HepG2 (cell line): ENCODE data around the gene GUCY1A1. TPM values are rescaled to one million over a fixed set of nuclear protein-coding genes. Genes with fewer than 3 reads are reported as not detected.

Experiments
- ATAC-seq: fragments of 200-7000 bp; cut with Tn5 transposase; 3 replicates; pipeline ENCODE4 v1.9.1; 2020; ENCODE audit warnings: mild to moderate bottlenecking, moderate library complexity
- BruUV-seq: library from RNA; stranded (reverse); fragments of 400-500 nt; replicated peaks from 2 replicates; lab custom pipeline; 2021; lab: Mats Ljungman, UMichigan
- CTCF ChIA-PET: fragments of 300-600 bp; formaldehyde crosslinking; extraction: SDS; loops from one replicate; lab custom pipeline; 2021; ENCODE audit warnings: low total read pairs, inconsistent platforms, low intra/inter-chr PET ratio; lab: Yijun Ruan, JAX
- POLR2A ChIA-PET: fragments of 350-600 bp; sonication (Branson Sonifier 250); formaldehyde crosslinking; loops from one replicate; lab custom pipeline; 2020; ENCODE audit warnings: antibody characterized with exemption, inconsistent platforms; lab: Yijun Ruan, JAX
- DNase-seq: peaks from one replicate; pipeline ENCODE4 v3.0.0-alpha.2; 2015; ENCODE audit warnings: low spot score
- FAIRE-seq: peaks from 3 replicates; lab custom pipeline; 2011; peaks lifted over from hg19 to GRCh38; lab: Jason Lieb, UNC
- H2AFZ ChIP-seq: one replicate; pipeline ENCODE4 v1.6.1; 2011; ENCODE audit warnings: low read length, inconsistent platforms
- H3K27ac ChIP-seq: fragments of 300-600 bp; 3 replicates; pipeline ENCODE4 v1.8.0; 2011; ENCODE audit warnings: mixed run types, mild to moderate bottlenecking, mixed read lengths, low read length, inconsistent platforms; ENCODE audit not compliant: insufficient read depth; ENCODE audit errors: extremely low read length
- H3K27me3 ChIP-seq, 2 experiments: fragments of 200-600 bp in 1 of 2; 2 replicates in 1 of 2; 3 replicates in 1 of 2; pipeline versions ENCODE4 v1.6.0 to v1.8.0; 2011; ENCODE audit warnings: low read length in 2 of 2, mild to moderate bottlenecking in 2 of 2, moderate library complexity in 2 of 2, inconsistent platforms in 1 of 2; ENCODE audit not compliant: insufficient read depth in 2 of 2, control insufficient read depth in 1 of 2
- H3K36me3 ChIP-seq, 2 experiments: fragments of 200-600 bp in 1 of 2; replicated peaks in 1 of 2; 2 replicates in 1 of 2; 3 replicates in 1 of 2; pipeline versions ENCODE4 v1.5.1 to v1.8.0; 2011; ENCODE audit warnings: low read length in 2 of 2, inconsistent platforms in 1 of 2; ENCODE audit not compliant: insufficient read depth in 2 of 2, control insufficient read depth in 1 of 2
- H3K4me1 ChIP-seq: 2 replicates; pipeline ENCODE4 v1.5.1; 2012; ENCODE audit warnings: low read length, inconsistent platforms; ENCODE audit not compliant: insufficient read depth
- H3K4me2 ChIP-seq: 2 replicates; pipeline ENCODE4 v1.6.0; 2011; ENCODE audit warnings: low read depth, low read length, inconsistent platforms
- H3K4me3 ChIP-seq, 3 experiments: fragments of 200-600 bp in 1 of 3; sonication (generic), shearing (Covaris generic) in 1 of 3; replicated peaks in 1 of 3; 2 replicates each; pipeline ENCODE4 v1.5.1; 2011 to 2016; ENCODE audit warnings: low read length in 3 of 3, inconsistent platforms in 2 of 3, low read depth in 2 of 3, mild to moderate bottlenecking in 2 of 3, control low read depth in 1 of 3, mixed read lengths in 1 of 3; ENCODE audit not compliant: insufficient read depth in 1 of 3
- H3K79me2 ChIP-seq: one replicate; pipeline ENCODE4 v1.6.1; 2011; ENCODE audit warnings: low read length, inconsistent platforms; ENCODE audit not compliant: insufficient read depth
- H3K9ac ChIP-seq: 2 replicates; pipeline ENCODE4 v1.6.0; 2011; ENCODE audit warnings: mild to moderate bottlenecking, low read depth, low read length, inconsistent platforms; ENCODE audit not compliant: insufficient read depth
- H3K9me3 ChIP-seq: 2 replicates; pipeline ENCODE4 v1.5.1; 2012; ENCODE audit warnings: mild to moderate bottlenecking, low read length
- H4K20me1 ChIP-seq: 2 replicates; pipeline ENCODE4 v1.6.0; 2011; ENCODE audit warnings: inconsistent platforms, mild to moderate bottlenecking, low read length, moderate library complexity; ENCODE audit not compliant: insufficient read depth
- ATAD3A ChIP-seq: sonication (generic); formaldehyde crosslinking; IDR thresholded peaks from 2 replicates; pipeline ENCODE4 v1.4.0; 2020; ENCODE audit warnings: missing genetic modification reagents
- DMAP1 ChIP-seq: IDR thresholded peaks from 2 replicates; pipeline ENCODE4 v1.6.1; 2016
- GZF1 ChIP-seq: sonication (generic); formaldehyde crosslinking; IDR thresholded peaks from 2 replicates; pipeline ENCODE4 v1.5.1; 2020; ENCODE audit warnings: mild to moderate bottlenecking, missing genetic modification reagents
- HOXA3 ChIP-seq: sonication (generic); formaldehyde crosslinking; IDR thresholded peaks from 2 replicates; pipeline ENCODE4 v1.5.0; 2020; ENCODE audit warnings: missing genetic modification reagents
- NFKBIZ ChIP-seq: IDR thresholded peaks from 2 replicates; pipeline ENCODE4 v1.6.1; 2018; ENCODE audit warnings: missing genetic modification reagents, missing compliant biosample characterization
- RARA ChIP-seq: IDR thresholded peaks from 2 replicates; pipeline ENCODE4 v1.6.1; 2016; ENCODE audit warnings: missing genetic modification reagents, missing compliant biosample characterization
- YY1 ChIP-seq: IDR thresholded peaks from 2 replicates; pipeline ENCODE4 v1.6.1; 2011; ENCODE audit warnings: low read length, low read depth, moderate library complexity, mild to moderate bottlenecking; ENCODE audit not compliant: insufficient read depth, insufficient replicate concordance
- ZBTB1 ChIP-seq: sonication (generic); formaldehyde crosslinking; IDR thresholded peaks from 2 replicates; pipeline ENCODE4 v1.4.0; 2020; ENCODE audit warnings: missing genetic modification reagents, borderline replicate concordance
- ZNF546 ChIP-seq: sonication (generic); formaldehyde crosslinking; conservative IDR thresholded peaks from 2 replicates; pipeline ENCODE4 v1.8.1; 2023; ENCODE audit warnings: mild to moderate bottlenecking, missing genetic modification reagents
- ZNF563 ChIP-seq: sonication (generic); formaldehyde crosslinking; IDR thresholded peaks from 2 replicates; pipeline ENCODE4 v1.8.0; 2022; ENCODE audit warnings: mild to moderate bottlenecking, moderate library complexity, missing genetic modification reagents
- ZSCAN29 ChIP-seq: sonication (generic); formaldehyde crosslinking; conservative IDR thresholded peaks from 2 replicates; pipeline ENCODE4 v1.4.0; 2020; ENCODE audit warnings: mild to moderate bottlenecking, missing genetic modification reagents
- WGBS: methylation state at CpG from one replicate; pipeline ENCODE4 v1.1.6; 2017; ENCODE audit warnings: low lambda C conversion rate; 5-methylcytosine and 5-hydroxymethylcytosine counted together
- in situ Hi-C: cut with HindIII; loops from 2 replicates; pipeline ENCODE4 v1.10.0; 2017; ENCODE audit warnings: low pct_unique_long_range_greater_than_20kb; ENCODE audit not compliant: extremely low pct_ligation_motif_present
- intact Hi-C: fragments of 100-400 bp; cut with micrococcal nuclease; formaldehyde crosslinking; loops from one replicate; pipeline ENCODE4 v1.10.0; 2022; ENCODE audit not compliant: unreplicated experiment
- polyA plus RNA-seq, 8 experiments: library from polyadenylated mRNA; depleted of rRNA in 3 of 8; stranded (reverse) in 7 of 8; unstranded in 1 of 8; fragments of >200 nt; fragmentation: Illumina TruSeq in 4 of 8; extraction: Trizol in 4 of 8; gene quantifications; 2 replicates each; pipeline versions ENCODE4 v1.2.1 to v1.2.3, GENCODE V29; 2011 to 2016; ENCODE audit warnings: low read depth in 4 of 8, missing spikeins in 1 of 8, mixed read lengths in 1 of 8; ENCODE audit not compliant: insufficient read depth in 1 of 8
- total RNA-seq, 5 experiments: library from RNA; depleted of rRNA; stranded (reverse); fragments of >200 nt; fragmentation: Illumina TruSeq; extraction: Trizol; gene quantifications; 2 replicates each; pipeline ENCODE4 v1.2.3, GENCODE V29; 2016; ENCODE audit warnings: low read depth in 1 of 5
- TF ChIP-seq, protein P1 (sequence below): sonication (generic); formaldehyde crosslinking; IDR thresholded peaks from 2 replicates; pipeline ENCODE4 v1.5.0; 2020; ENCODE audit warnings: mild to moderate bottlenecking, low read depth, missing genetic modification reagents, borderline replicate concordance
- TF ChIP-seq, protein P2 (sequence below): sonication (generic); formaldehyde crosslinking; IDR thresholded peaks from 2 replicates; pipeline ENCODE4 v1.5.0; 2020; ENCODE audit warnings: missing genetic modification reagents
- TF ChIP-seq, protein P3 (sequence below): fragments of 450-650 bp; IDR thresholded peaks from 2 replicates; pipeline ENCODE4 v1.6.1; 2017; ENCODE audit warnings: mild to moderate bottlenecking
- TF ChIP-seq, protein P4 (sequence below): IDR thresholded peaks from 2 replicates; pipeline ENCODE4 v1.6.1; 2016; ENCODE audit warnings: missing compliant biosample characterization, missing genetic modification reagents, borderline replicate concordance

The GUCY1A1 gene
- total and polyA plus RNA-seq, 2 of the 13 experiments (the other 11 are each of a cell fraction or from before 2014, with no cell fraction given) = not detected

DNA sequence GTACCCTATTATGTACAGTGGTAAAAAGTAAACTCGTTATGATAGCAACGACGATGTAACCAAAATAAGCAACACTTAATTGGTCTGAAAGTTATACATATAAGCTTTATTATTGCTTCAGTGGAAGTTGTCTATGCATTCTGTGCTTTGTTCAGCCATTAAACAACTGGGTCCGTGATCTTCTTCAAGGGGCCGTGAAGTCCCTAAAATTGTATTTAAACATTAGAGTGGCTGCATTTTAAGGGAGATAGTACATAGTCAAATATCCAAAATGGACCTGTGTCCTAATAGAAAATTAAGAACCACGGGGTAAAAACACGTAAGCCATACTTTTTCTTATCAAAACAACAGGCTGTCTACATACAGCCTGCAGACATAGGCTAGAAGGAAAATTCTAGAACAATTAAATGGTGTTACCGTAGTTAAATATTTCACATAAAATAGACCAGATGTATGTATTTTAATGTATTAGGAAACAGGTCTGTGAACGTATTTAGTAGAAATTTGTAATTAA lies 2.1 kb downstream of the GUCY1A1 start:
- Histone ChIP-seq H3K4me1 (no peaks in the 10 kb centered on the region), H3K79me2 (no peaks in the 10 kb centered on the region), H3K9me3 (no peaks in the 10 kb centered on the region), H4K20me1 (no peaks in the 10 kb centered on the region), H3K9ac (no peak overlapping the region), H3K27ac (no peak overlapping the region), H3K27me3 (peaks cover 2 to 15% of the 10 kb centered on the region in 2 experiments; a peak in 4 of 5 replicates), H2AFZ (no peak overlapping the region), H3K4me2 (no peak overlapping the region), H3K36me3 (no peaks in the 10 kb centered on the region), H3K4me3 (no peak overlapping the region)
- TF ChIP-seq ZNF563 (CRISPR knock-in tag) = no peak
- TF ChIP-seq RARA (CRISPR knock-in tag) = no peak
- no peak for TF ChIP-seq GZF1 (CRISPR knock-in tag)
- no peak for TF ChIP-seq NFKBIZ
- TF ChIP-seq ATAD3A = no peak
- ChIA-PET CTCF (no interaction called here), POLR2A (no interaction called here)
- DNase-seq (no peak), FAIRE-seq (no peak), ATAC-seq (no peak)
- no TSS peak for BruUV-seq
- WGBS = 3% methylated on average over 9 of the region's 9 CpGs
- in situ Hi-C loops (no loop called here), intact Hi-C loops (no loop called here)

DNA sequence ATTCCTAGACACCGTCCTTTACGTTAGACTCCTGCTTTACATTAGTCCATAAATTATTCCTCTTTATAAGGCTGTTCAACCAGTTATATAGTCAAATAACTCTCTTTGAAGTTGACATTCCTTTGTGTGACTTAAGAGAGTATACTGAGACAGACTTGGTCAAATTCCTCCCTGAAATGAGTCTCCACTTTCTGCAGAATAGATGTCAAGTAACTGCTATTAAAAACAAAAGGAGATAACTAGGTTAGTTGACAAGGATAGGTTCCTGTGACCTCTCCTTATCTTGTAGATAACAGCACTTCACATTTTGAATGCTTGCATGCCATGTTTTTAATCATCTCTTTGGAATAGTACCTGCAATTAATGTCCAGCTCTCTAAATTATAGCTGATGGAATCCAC lies 5.7 kb downstream of the GUCY1A1 start:
- 2% methylated on average over 2 of the region's 2 CpGs for WGBS
- TF ChIP-seq ZBTB1 (CRISPR knock-in tag) (no peak), ZNF546 (CRISPR knock-in tag) (no peak), YY1 (no peak), ZSCAN29 (no peak), DMAP1 (no peak), HOXA3 (CRISPR knock-in tag) (no peak)
- TF ChIP-seq, protein P1, sequence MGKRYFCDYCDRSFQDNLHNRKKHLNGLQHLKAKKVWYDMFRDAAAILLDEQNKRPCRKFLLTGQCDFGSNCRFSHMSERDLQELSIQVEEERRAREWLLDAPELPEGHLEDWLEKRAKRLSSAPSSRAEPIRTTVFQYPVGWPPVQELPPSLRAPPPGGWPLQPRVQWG (CRISPR knock-in tag) = no peak
- TF ChIP-seq, protein P2, sequence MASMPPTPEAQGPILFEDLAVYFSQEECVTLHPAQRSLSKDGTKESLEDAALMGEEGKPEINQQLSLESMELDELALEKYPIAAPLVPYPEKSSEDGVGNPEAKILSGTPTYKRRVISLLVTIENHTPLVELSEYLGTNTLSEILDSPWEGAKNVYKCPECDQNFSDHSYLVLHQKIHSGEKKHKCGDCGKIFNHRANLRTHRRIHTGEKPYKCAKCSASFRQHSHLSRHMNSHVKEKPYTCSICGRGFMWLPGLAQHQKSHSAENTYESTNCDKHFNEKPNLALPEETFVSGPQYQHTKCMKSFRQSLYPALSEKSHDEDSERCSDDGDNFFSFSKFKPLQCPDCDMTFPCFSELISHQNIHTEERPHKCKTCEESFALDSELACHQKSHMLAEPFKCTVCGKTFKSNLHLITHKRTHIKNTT (CRISPR knock-in tag) = no peak
- TF ChIP-seq, protein P3, sequence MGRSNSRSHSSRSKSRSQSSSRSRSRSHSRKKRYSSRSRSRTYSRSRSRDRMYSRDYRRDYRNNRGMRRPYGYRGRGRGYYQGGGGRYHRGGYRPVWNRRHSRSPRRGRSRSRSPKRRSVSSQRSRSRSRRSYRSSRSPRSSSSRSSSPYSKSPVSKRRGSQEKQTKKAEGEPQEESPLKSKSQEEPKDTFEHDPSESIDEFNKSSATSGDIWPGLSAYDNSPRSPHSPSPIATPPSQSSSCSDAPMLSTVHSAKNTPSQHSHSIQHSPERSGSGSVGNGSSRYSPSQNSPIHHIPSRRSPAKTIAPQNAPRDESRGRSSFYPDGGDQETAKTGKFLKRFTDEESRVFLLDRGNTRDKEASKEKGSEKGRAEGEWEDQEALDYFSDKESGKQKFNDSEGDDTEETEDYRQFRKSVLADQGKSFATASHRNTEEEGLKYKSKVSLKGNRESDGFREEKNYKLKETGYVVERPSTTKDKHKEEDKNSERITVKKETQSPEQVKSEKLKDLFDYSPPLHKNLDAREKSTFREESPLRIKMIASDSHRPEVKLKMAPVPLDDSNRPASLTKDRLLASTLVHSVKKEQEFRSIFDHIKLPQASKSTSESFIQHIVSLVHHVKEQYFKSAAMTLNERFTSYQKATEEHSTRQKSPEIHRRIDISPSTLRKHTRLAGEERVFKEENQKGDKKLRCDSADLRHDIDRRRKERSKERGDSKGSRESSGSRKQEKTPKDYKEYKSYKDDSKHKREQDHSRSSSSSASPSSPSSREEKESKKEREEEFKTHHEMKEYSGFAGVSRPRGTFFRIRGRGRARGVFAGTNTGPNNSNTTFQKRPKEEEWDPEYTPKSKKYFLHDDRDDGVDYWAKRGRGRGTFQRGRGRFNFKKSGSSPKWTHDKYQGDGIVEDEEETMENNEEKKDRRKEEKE = no peak
- TF ChIP-seq, protein P4, sequence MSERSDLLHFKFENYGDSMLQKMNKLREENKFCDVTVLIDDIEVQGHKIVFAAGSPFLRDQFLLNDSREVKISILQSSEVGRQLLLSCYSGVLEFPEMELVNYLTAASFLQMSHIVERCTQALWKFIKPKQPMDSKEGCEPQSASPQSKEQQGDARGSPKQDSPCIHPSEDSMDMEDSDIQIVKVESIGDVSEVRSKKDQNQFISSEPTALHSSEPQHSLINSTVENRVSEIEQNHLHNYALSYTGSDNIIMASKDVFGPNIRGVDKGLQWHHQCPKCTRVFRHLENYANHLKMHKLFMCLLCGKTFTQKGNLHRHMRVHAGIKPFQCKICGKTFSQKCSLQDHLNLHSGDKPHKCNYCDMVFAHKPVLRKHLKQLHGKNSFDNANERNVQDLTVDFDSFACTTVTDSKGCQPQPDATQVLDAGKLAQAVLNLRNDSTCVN = no peak

More for the DNA sequence above, 5.7 kb downstream of the GUCY1A1 start:
- POLR2A ChIA-PET = no interaction called here
- Histone ChIP-seq H3K9me3 (no peaks in the 10 kb centered on the region), H3K36me3 (no peaks in the 10 kb centered on the region), H3K79me2 (no peaks in the 10 kb centered on the region), H3K4me1 (no peaks in the 10 kb centered on the region), H3K4me3 (no peak overlapping the region), H3K27ac (no peak overlapping the region), H2AFZ (no peak overlapping the region), H3K9ac (no peak overlapping the region), H3K27me3 (peaks cover 2 to 6% of the 10 kb centered on the region in 2 experiments; a peak in 4 of 5 replicates), H4K20me1 (no peaks in the 10 kb centered on the region), H3K4me2 (no peak overlapping the region)
- in situ Hi-C loops = no loop called here
- no peak for DNase-seq
- BruUV-seq = no TSS peak
- no peak for FAIRE-seq
- intact Hi-C loops = no loop called here
- ATAC-seq = no peak
- CTCF ChIA-PET = no interaction called here
